GM12878 (cell line): Measurements from ENCODE around the gene GNAT3. TPM values are rescaled to one million over a fixed set of nuclear protein-coding genes. Genes with fewer than 3 reads are reported as not detected.

Experiments used
- ATAC-seq: fragments of 200-7000 bp; cut with Tn5 transposase; 3 replicates; pipeline ENCODE4 v1.9.1; 2020; ENCODE audit warnings: mild to moderate bottlenecking, moderate library complexity
- BruUV-seq: library from RNA; stranded (reverse); fragments of 400-500 nt; replicated peaks from 2 replicates; lab custom pipeline; 2021; lab: Mats Ljungman, UMichigan
- CTCF ChIA-PET: fragments of 300-600 bp; sonication (Branson Sonifier 250); formaldehyde crosslinking; extraction: SDS; loops from one replicate; lab custom pipeline; 2021; ENCODE audit warnings: inconsistent platforms; lab: Yijun Ruan, JAX
- POLR2A ChIA-PET: fragments of 350-600 bp; formaldehyde crosslinking; extraction: SDS; loops from one replicate; lab custom pipeline; 2021; ENCODE audit warnings: inconsistent platforms; lab: Charles Lee
- RAD21 ChIA-PET: fragments of 300-600 bp; sonication (Branson Sonifier 250); formaldehyde crosslinking; loops from one replicate; lab custom pipeline; 2023; ENCODE audit warnings: antibody characterized with exemption; ENCODE audit not compliant: unreplicated experiment; lab: Charles Lee
- SMC1A ChIA-PET: fragments of 300-600 bp; sonication (Branson Sonifier 250); formaldehyde crosslinking; loops from one replicate; lab custom pipeline; 2023; ENCODE audit not compliant: unreplicated experiment, uncharacterized antibody; lab: Charles Lee
- DNase-seq: peaks from one replicate; pipeline ENCODE4 v3.0.0-alpha.2; 2011; ENCODE audit warnings: low read depth, low spot score
- FAIRE-seq: peaks from 3 replicates; lab custom pipeline; 2011; peaks lifted over from hg19 to GRCh38; lab: Jason Lieb, UNC
- H2AFZ ChIP-seq: 2 replicates; pipeline ENCODE4 v1.6.0; 2011; ENCODE audit warnings: low read depth, low read length, control low read depth; ENCODE audit not compliant: control insufficient read depth
- H3K27ac ChIP-seq: 2 replicates; pipeline ENCODE4 v1.5.1; 2011; ENCODE audit warnings: control low read depth; ENCODE audit not compliant: control insufficient read depth, insufficient read depth
- H3K27me3 ChIP-seq, 2 experiments: replicated peaks in 1 of 2; 2 replicates each; pipeline versions ENCODE4 v1.6.0 to v1.6.1; 2011; ENCODE audit warnings: low read length in 1 of 2; ENCODE audit not compliant: control insufficient read depth in 2 of 2, insufficient read depth in 2 of 2
- H3K36me3 ChIP-seq, 2 experiments: 2 replicates each; pipeline ENCODE4 v1.5.1; 2011; ENCODE audit warnings: low read length in 1 of 2; ENCODE audit not compliant: control insufficient read depth in 2 of 2, insufficient read depth in 2 of 2
- H3K4me1 ChIP-seq: 2 replicates; pipeline ENCODE4 v1.6.1; 2011; ENCODE audit warnings: mild to moderate bottlenecking, low read length, moderate library complexity, mixed read lengths; ENCODE audit not compliant: control insufficient read depth, insufficient read depth
- H3K4me2 ChIP-seq: 2 replicates; pipeline ENCODE4 v1.6.0; 2011; ENCODE audit warnings: control low read depth; ENCODE audit not compliant: control insufficient read depth, insufficient read depth
- H3K4me3 ChIP-seq: fragments of 200-600 bp; sonication (generic); 2 replicates; pipeline ENCODE4 v1.5.1; 2016
- H3K79me2 ChIP-seq: 2 replicates; pipeline ENCODE4 v1.6.0; 2011; ENCODE audit warnings: low read length; ENCODE audit not compliant: control insufficient read depth, insufficient read depth
- H3K9ac ChIP-seq: 2 replicates; pipeline ENCODE4 v1.8.0; 2011; ENCODE audit warnings: low read length, control low read depth, mixed read lengths; ENCODE audit not compliant: control insufficient read depth, insufficient read depth
- H3K9me3 ChIP-seq: replicated peaks from 3 replicates; pipeline ENCODE4 v1.5.1; 2011; ENCODE audit warnings: mild to moderate bottlenecking, low read length; ENCODE audit not compliant: control insufficient read depth, insufficient read depth
- H4K20me1 ChIP-seq: 2 replicates; pipeline ENCODE4 v1.6.0; 2011; ENCODE audit not compliant: control insufficient read depth, insufficient read depth
- CTCF ChIP-seq, 3 experiments: IDR thresholded peaks in 2 of 3; conservative IDR thresholded peaks in 1 of 3; 2 replicates each; pipeline ENCODE4 v1.5.1; 2011; ENCODE audit warnings: low read depth in 3 of 3, low read length in 3 of 3, mild to moderate bottlenecking in 3 of 3, control low read depth in 2 of 3, moderate library complexity in 2 of 3, inconsistent platforms in 1 of 3, mixed read lengths in 1 of 3; ENCODE audit not compliant: control insufficient read depth in 2 of 3, insufficient read depth in 1 of 3; ENCODE audit errors: extremely low read depth in 1 of 3
- DPF2 ChIP-seq: fragments of 450-650 bp; IDR thresholded peaks from 2 replicates; pipeline ENCODE4 v1.6.1; 2017; ENCODE audit warnings: mild to moderate bottlenecking
- RAD21 ChIP-seq: IDR thresholded peaks from 2 replicates; pipeline ENCODE4 v1.6.1; 2011; ENCODE audit warnings: mild to moderate bottlenecking, low read depth, low read length, moderate library complexity; ENCODE audit not compliant: insufficient read depth
- WGBS: methylation state at CpG from one replicate; pipeline ENCODE4 v1.1.6; 2016; ENCODE audit warnings: low lambda C conversion rate; ENCODE audit not compliant: insufficient replicate concordance, insufficient coverage; ENCODE audit errors: missing lambda C conversion rate; 5-methylcytosine and 5-hydroxymethylcytosine counted together
- in situ Hi-C: fragments of 300-500 bp; cut with MboI; formaldehyde crosslinking; loops from 9 replicates; pipeline ENCODE4 v1.14.3; 2018; ENCODE audit warnings: mixed read lengths
- intact Hi-C: fragments of 100-400 bp; cut with micrococcal nuclease; formaldehyde crosslinking; loops from one replicate; pipeline ENCODE4 v1.14.2; 2022; ENCODE audit not compliant: unreplicated experiment
- polyA plus RNA-seq, 11 experiments: library from polyadenylated mRNA; depleted of rRNA in 4 of 11; unstranded in 6 of 11; stranded (reverse) in 5 of 11; fragments of >200 nt; fragmentation: Nextera tagmentation in 4 of 11; fragmentation: Illumina TruSeq in 1 of 11; extraction: Ambion mirVana in 4 of 11; extraction: Trizol in 1 of 11; gene quantifications; 1 replicate in 1 of 11; 2 replicates in 10 of 11; pipeline versions ENCODE4 v1.2.1 to v1.2.3, GENCODE V29; 2011 to 2016; ENCODE audit warnings: inconsistent platforms in 2 of 11, missing spikeins in 2 of 11, low read depth in 1 of 11
- total RNA-seq, 4 experiments: library from RNA; depleted of rRNA in 3 of 4; stranded (reverse); fragments of >200 nt in 3 of 4; fragmentation: Illumina TruSeq in 1 of 4; extraction: Trizol in 1 of 4; gene quantifications; 2 replicates each; pipeline versions ENCODE4 v1.2.1 to v1.2.3, GENCODE V29; 2013 to 2021

GNAT3 gene
- total and polyA plus RNA-seq, 10 of the 15 experiments (the other 5 are each of a cell fraction or from before 2014, with no cell fraction given): 1.7 to 8.3 (median 5.8) TPM; not detected in 1

DNA sequence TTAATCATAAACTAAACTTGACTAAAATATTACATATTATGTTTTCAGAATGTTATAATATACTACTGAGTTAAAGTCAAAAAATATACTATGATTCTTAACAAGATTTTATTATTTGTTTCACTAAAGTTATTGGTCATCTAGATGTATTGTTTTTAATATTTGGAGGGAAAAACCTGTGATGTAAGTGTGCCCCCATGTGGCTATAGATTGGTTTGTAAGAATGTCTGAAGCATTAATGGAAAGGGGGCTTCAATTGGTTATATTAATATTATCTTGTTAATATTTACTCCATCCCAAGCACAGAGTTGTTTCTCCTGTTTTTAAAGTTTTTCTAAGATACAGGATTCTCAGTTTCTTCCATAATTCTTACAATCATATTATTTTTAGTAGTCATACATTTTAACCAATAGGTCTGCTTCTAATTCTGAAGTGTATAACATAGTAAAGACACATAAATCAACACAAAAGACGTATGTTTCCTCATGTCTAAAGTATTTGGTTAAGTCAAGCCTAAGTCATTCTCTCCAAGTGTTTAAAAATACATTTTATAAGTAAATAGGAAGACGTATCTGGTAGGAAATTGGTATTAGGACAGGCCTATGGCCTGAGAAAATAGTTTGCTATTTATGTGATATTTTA, 58.0 kb downstream of the GNAT3 start:
- DNase-seq: no peak
- no peak for TF ChIP-seq DPF2
- TF ChIP-seq CTCF (IDR thresholded peaks at IDR 0.05 in 2 of 3, conservative IDR thresholded peaks at IDR 0.05 in 1 of 3; ENCODE audit: control insufficient read depth in 2 of 3, extremely low read depth in 1 of 3, insufficient read depth in 1 of 3, low read depth in 3 of 3, low read length in 3 of 3): peak in 2 of 3 experiments; percentile 22 to 34; a peak in 2 of 6 replicates
- peak; percentile 59 for TF ChIP-seq RAD21
- TF ChIP-seq, all 136 proteins: peak for 2

More for the DNA sequence above, 58.0 kb downstream of the GNAT3 start:
- ChIA-PET SMC1A (no interaction called here), RAD21 (no interaction called here), CTCF (no interaction called here), POLR2A (no interaction called here)
- ATAC-seq: no peak
- Histone ChIP-seq H3K9ac (no peak overlapping the region), H3K36me3 (no peaks in the 10 kb centered on the region), H3K9me3 (no peaks in the 10 kb centered on the region), H4K20me1 (no peaks in the 10 kb centered on the region), H2AFZ (no peak overlapping the region), H3K4me1 (no peaks in the 10 kb centered on the region), H3K27me3 (no peaks in the 10 kb centered on the region), H3K4me2 (no peak overlapping the region), H3K27ac (no peak overlapping the region), H3K79me2 (no peaks in the 10 kb centered on the region), H3K4me3 (no peak overlapping the region)
- BruUV-seq: no TSS peak
- intact Hi-C loops (loop anchor here (1.0 kb wide), 1 partner anchor 394 kb away; no protein-coding TSS in a partner anchor), in situ Hi-C loops (no loop called here)
- no peak for FAIRE-seq
- 2% methylated on average over 2 of the region's 2 CpGs for WGBS
